ENCODE measurements around the gene GPR78.

DNA sequence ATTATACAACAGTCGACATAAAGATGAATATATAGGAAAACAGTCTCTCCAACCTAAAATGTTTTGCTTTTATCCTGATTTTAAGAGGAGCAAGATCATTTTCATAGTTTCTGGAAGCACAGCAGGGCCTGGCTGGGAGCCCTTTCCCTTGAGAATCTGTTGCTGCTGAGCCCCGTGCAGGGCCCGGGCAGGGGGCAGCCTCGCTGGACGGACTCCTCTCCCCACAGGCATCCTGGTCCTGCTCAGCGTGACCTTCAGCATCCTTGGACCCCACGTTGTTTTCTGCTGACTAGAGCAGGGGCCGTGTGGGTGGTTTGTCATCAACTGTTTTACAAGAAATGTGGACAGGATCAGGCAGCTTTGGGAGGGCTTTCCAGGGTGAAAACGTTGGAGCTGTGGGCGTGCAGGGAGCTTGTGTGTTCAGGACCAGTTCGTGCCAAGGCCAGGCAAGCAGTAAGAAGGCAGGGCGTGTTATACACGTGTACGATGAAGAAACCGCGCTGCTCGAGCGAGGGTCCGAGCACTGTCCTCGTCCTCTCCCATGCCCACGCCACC is 37.4 kb downstream of the GPR78 start:
- TF ChIP-seq, protein P1, sequence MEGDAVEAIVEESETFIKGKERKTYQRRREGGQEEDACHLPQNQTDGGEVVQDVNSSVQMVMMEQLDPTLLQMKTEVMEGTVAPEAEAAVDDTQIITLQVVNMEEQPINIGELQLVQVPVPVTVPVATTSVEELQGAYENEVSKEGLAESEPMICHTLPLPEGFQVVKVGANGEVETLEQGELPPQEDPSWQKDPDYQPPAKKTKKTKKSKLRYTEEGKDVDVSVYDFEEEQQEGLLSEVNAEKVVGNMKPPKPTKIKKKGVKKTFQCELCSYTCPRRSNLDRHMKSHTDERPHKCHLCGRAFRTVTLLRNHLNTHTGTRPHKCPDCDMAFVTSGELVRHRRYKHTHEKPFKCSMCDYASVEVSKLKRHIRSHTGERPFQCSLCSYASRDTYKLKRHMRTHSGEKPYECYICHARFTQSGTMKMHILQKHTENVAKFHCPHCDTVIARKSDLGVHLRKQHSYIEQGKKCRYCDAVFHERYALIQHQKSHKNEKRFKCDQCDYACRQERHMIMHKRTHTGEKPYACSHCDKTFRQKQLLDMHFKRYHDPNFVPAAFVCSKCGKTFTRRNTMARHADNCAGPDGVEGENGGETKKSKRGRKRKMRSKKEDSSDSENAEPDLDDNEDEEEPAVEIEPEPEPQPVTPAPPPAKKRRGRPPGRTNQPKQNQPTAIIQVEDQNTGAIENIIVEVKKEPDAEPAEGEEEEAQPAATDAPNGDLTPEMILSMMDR (IDR thresholded peaks at IDR 0.05): no peak
- TF ChIP-seq POLR2AphosphoS5 (IDR thresholded peaks at IDR 0.05; ENCODE audit: insufficient read depth in 1 of 2, low read depth in 1 of 2): no peak
- no peak for TF ChIP-seq POLR2A (IDR thresholded peaks at IDR 0.05)
